ENCODE data around the gene SMIM32. TPM values are rescaled to one million over a fixed set of nuclear protein-coding genes. Genes with fewer than 3 reads are reported as not detected.

The SMIM32 gene
- total RNA-seq, result not detected

DNA sequence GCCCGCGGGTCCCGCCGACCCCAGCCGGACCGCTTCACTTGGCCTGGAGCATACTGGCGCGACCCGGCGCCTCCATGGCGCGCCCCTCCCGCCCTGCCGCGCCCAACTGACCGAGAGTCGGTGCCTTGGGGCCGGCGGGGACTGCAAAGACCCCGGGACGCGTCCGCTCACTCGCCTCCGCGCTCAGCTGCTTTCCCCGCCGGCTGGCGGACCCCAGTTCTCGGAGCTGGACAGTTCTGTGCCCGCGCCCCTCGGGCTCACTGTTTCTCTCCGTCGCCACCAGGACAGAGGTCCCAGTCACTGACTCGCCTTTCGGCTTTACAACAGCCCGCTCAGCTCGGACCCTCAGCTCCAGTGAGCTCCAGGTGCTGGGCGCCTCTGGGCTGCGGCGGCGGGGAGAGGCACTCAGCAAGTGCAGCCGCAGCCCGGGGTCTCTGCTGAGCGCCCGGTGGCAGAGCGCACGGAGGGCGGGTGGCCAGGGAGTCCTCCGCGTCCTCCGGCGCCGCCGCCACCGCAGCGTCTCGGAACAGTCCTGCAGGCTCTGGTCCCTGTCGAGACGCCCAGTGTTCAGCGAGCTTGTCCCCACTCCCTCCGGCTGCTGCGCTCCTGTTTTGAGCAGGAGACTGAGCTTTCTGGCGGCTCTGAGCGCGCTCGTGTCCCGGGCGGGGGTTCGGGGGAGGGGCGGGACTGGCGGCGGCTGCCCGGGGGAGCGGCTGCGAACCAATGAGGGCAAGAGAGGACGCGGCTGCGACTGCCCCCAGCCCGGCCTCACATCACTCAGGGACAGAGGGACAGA lies at the start of gene SMIM32:
Gene SMIM32 (minus strand): TSS at position 637 of the 796 bp plus-strand sequence. CDS start 638 bp downstream, outside the sequence.
- ATAC-seq, result peak; percentile 7

DNA sequence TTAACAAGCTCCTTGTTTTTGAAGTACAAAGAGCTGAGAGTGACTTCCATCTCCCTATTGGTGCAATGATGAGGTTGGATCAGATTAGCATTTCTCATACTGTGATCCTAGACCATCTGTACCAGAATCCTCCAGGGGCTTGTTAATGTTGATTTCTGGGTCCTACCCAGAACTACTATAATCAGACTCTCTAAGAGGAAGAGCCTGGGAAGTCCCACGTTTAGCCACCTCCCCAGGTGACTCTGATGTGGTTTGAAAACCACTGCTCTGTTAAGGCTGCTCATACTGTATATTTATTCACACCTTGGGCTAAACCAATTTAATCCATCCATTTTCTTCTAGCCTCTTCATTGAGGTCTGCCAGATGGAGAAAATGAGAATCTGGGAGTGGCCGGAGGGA lies 49.6 kb upstream of the SMIM32 start:
- no peak for ATAC-seq

DNA sequence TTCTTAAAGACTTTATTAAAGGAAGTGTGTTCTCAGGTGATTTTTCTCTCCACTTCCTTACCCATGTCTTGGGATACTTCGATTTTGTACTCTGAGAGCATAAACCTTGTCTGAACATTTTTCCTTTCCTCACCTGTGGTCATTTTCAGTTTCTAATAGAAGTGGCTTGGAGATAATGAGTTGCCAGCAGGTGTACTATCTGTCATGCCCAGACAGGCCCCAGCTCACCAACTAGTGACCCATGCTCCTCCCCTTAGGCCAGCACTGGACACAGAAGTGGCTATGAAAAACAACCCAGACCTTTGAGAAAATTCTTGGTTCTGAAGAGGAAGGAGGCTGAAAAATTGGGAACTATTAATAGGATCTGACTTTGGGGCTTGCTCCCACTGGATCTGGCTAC lies 49.2 kb upstream of the SMIM32 start:
- ATAC-seq, result no peak

DNA sequence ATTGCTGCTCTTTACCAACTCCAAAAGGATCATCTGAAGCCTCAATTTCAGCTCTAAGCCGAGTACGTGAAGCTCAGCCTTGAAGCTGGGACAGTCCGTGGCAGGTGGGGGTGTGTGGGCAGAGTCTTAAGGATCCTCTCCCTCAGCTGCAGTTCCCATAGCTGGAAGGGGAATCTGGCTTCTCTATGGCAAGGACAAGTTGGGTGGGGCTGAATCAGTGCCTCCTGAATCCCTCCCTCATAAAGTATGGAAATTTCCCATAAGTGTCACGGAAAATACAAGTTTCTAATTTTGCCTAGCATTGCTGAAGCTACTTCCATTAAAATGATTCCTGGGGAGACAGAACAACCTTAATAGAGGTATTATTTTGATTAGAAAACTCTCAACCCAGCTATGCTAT lies 47.9 kb upstream of the SMIM32 start:
- no peak for ATAC-seq

DNA sequence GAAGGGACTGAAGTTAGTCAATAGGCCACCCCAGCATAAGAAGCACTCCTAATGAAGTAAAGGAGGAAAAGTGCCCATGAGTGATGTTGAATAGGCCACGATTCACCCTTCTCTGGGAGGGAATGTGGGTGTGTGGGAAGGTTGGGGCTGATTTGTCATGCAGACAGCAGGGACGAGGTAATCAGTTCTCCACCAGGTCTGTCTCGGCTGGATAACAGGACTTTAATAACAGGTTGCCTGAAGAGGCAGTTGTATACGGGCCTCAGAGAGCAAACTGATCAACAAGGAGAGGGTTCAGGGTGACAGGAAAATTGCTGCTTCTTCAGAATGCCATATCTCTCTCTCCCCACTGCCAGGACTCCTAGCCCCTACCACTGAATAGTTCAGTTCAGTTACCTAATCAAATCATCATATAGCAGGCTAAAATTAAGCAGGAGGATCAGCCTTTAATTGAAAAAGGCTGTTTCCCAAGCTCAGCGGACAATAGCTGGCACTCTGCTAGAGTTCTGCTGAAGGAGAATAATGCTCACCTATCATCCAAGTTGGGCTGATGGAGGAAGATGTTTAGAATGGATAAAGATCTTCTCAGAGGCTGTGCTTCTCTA lies 43.6 kb upstream of the SMIM32 start:
- no peak for ATAC-seq

DNA sequence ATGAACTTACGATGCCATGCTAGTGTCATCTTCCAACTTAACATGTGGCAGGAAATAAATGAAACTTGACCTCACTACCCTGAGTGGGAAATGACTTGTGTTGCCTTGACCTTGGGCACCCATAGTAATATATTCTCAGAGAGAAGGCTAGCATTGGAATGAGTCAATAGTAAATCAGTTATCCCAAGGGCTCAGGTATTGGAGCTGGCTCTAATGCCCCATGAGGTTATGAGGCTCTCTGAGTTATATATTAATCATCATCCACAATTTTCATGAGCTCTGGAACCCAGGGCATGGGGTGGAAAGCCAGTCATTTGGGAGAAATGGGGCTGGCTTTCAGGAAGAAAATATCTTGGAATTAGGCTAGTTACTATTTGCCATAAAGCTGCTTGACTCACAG lies 42.4 kb upstream of the SMIM32 start:
- ATAC-seq, result no peak

DNA sequence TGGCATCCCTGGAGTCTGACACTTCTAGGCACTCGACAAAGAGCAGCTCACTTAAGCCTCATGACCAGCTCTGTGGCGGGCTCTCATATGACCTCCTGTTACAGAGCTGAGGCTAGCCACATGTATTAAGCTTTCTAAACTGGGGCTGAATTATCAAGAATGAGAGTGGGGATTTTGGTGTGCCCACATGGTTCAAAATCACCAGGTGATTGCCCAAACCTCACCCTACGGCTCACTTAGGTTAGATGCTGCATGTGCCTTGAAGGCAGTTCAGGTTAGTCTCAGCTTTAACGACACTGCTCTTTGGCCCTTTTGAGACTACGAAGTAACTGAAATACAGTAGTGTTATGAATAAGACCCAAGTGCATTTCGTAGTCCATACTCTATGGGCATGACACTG lies 39.4 kb upstream of the SMIM32 start:
- no peak for ATAC-seq

DNA sequence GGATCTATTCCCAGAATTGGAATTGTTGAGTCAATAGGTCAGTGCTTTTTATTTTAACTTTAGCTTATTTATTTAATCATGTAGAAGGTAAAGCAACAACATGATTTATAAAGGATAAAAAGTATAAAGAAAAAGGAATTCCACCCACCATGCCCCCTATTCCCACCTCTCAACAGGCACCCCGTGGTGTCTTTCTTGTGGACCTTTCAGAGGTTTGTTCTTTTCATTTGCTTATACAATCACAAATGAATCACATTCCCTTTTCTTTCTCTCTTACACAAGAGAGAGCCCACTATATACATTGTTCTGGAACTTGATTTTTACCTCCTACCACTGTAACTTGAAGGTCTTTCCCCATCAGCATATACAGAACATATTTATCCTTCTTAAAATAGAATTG lies 37.2 kb upstream of the SMIM32 start:
- no peak for ATAC-seq

DNA sequence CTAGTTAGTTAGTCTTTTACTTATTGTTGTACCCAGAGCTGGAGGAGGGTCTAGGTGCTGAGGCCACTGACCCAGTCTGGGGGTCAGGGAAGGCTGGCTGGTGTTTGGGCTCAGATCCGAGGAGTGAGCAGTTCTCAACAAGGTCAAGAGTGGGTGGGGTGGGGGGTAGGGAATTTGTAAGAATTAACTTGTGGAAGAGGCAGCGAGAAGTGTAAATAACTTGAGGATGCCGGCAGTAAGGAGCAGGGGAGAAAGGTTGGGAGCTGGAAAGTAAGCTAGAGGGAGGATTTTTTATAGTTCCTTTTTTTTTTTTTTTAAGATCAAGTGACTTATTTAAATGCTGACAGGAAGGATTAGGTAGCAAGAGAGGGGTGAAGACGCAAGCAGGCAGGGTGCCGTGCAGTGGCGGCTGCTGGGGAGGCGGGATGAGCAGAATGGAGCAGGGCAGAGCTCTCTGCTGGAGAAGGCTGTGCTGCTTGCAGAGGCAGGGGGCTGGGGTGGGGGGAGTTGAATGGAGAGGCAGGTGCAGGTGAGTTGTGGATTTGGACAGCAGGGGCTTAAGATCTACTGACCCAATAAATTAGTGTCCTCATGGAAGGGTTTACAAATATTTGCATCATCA lies 35.3 kb upstream of the SMIM32 start:
- no peak for ATAC-seq

DNA sequence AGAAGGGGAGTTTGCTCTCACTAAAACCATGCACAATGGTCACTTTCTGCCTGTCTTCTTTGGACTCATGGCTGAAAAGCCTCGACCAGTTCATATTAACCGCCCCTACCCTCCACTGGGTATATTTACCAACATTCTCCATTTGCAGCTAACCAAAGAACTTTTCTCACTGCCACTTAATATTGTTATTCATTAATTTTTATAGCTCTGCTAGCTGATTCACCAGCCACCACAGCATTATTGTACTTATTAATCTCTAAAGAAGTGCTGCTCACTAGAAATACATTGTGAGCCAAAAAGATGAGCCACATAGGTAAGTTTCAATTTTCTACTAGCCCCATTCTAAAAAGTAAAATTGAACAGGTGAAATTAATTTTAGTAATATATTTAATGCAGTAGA lies 33.4 kb upstream of the SMIM32 start:
- no peak for ATAC-seq

DNA sequence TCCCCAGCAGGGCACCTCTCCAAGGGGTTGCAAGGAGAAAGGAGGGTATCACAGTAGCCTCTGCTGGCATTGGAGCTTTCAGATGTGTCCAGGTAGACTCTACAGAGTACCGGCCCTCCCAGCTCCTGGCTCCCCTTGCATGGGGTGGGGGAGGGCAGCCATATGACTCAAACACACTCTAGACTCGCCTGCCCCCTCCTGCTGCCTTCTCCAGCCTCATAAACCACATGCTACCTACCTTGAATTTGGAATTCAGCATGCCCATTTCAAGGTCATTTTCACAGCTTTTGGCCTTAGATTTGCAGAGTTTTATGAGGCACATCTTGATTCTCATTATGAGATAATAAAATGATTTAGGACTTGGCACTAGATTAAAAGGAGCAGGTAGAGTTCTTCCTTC lies 32.8 kb upstream of the SMIM32 start:
- peak; percentile 17 for ATAC-seq

DNA sequence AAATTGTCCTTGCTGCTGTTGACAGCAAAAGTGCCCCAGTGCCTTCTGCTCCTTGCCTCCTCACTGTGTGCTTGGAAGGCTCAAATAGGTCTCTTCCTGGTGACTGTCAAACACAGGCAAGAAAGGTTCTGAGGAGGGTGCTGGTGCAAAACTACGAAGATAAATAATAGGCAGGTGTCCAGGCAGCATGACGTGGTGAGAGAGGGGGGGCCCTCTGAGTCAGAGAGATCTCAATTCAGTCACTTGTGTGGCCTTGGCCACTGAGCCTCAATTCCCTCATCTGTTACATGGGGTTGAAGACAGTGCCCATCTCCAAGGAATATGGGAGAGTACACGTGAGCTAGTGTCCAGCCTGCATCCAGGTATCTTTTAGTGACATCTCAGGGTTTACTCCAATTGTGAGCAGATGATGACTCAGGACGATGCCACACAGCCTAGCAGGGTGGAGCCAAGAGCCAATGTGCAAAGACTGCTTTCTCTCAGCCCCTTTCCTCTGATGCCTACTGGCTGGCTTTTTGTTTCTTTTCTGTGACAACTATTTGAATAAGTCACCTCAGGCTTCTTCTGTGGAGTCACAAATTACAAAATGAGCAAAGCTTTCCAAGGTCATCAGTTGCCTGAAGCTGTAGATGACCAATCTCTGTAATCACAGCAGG lies 29.7 kb upstream of the SMIM32 start:
- ATAC-seq, result no peak

DNA sequence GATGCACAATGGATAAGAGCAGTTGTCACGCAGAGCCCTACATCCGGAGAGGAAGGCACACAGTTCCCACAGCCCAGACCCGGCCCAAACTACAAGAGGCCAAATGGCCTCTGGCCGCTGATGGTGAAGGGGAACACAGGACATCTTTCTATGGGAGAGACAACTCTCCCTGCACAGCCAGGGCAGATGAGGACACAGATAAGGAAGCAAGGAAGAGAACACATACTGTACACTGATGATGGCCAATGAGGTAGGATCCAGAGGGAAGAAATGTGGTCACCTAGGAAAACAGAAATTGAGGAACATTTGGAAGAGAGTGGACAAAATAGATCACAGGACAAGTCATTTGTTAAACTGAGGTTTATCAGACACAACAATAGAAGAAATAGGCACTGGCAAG lies 28.4 kb upstream of the SMIM32 start:
- no peak for ATAC-seq

DNA sequence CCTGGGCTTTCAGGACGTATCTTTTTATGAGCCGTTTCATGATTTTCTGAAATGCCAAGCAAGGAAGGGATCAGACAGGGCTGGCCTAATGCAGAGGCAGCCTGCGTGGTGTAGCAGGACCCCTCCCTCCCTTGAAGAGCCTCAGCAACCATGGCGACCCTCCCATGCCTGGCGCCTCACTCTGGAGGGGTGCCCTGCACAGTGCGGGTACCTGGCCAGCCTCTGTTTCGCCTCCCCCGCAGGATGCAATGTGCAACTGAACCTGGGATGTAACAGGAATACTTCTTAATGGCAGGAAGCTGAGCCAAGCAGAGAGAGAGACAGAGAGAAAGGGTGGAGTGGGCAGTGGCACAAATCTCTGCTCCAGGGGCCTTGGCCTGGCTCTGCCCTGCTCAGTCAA lies 23.3 kb upstream of the SMIM32 start:
- ATAC-seq, result no peak

DNA sequence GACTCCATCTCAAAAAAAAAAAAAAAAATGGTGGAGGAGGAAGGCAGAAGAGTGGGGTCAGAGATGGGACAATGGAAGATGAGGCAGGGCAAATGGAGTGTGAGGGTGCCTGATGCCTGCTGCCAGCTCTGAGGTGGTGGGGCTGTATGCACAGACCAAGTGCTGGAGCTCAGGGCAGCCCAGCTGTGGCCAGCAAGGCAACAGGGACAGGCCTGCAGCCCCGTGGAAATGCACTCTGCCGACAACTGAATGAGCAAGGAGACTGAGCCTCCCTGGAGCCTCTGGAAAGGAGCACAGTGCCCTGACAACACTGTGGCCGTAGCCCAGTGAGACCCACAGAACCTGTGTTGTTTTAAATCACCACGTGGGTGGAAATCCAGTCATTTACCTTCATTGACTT lies 22.9 kb upstream of the SMIM32 start:
- no peak for ATAC-seq

DNA sequence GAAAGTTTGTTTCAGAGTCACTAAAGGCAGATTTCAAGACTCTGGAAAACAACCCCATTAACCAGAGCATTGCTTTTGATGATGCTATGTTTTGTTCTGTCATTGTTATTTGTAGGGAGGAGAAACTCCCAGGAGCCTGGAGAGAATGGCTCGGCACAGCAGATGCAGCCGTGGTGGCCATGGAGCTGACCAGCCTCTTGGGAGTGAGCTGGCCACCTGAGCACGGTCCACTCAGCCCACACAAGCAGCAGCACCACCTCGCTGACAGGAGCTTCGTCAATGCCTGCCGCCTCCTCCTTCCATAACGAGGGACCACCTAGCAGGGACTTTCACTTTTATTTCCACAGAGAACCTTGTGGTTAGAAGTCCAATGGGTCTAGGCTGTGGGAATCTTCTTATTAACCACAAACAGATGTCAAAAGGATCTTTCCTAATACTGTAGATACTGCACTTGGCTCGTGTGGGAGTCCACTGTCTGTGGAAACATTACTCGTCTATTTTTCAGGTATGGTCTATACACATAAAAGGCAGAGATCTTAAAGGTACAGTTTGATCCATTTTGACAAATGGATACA lies 21.0 kb upstream of the SMIM32 start:
- ATAC-seq, result no peak

DNA sequence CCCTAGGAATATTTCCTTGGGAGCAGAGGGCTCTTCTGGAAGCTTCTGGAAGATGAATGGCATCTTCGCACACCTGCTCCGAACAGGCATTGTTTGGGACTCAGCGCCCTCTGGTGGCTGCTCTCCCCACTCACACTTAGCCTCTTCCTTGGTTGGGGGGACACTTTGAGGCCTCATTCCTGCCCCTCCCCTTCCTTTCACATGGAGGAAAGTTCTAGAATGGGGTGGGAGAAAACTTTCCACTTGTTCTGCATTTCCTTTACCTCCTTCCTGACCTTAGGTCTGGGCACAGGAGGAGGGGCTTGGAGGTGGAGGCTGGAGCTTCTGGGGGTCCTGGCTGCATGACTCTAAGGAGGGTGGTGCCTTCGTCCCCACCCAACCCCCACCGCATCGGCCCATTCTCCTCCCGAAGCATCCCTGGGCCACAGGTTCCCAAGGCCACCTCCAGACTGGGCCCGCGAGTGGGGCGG lies 19.3 kb upstream of the SMIM32 start:
- peak; percentile 64 for ATAC-seq

DNA sequence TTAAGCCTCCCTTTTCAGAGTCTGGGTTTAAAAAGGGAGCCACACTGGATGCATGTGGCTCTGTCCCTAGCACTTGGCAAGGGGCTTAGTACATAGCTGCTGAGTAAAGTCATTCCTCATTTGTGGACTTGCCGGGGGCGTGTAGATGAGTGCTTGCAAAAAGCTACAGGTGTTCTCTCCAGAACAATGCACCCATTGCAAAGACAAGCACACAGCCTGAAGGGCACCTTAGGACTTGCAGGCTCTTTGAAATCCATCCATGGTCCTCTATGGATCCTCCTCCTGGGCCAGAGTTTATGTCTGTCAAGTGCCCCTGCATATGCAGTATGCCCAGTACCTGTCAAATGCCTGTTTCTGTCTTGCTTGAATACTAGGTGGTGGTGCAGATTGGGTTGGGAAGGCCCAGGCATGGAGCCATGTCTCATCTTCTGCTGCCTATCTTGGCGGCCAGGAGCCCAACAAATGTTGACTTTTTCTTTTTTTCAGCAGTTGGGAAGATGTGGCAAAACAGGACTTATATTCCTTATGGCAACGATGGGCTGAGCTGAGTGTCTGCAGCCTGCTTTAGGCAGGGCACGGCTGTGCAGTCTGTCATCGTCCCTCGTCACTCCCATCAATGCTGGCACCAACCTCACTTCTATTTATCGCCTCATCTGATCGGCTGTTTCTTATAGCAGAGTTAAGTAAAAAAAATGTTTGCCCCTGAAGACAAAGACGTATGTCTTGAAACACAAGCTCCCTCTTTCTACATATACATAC lies 18.5 kb upstream of the SMIM32 start:
- ATAC-seq, result no peak

DNA sequence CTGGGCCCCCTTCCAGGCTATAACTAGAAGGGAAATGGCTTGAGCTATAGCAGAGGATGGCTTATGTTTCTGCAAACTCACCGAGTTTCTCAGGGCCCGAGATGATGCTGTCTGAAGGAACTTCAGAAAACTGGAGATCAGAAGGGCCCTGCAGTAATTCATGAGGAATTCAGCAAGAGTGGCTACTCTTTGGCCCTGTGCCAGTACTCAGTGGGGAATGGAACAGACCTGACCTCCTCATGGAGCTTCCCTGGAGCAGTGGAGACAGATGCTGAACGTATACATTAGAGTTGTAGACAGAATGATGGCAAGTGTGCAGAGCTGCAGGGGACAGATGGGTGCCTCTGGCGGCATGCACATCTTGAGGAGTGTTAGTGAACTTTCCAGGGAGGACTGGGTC lies 17.3 kb upstream of the SMIM32 start:
- no peak for ATAC-seq

DNA sequence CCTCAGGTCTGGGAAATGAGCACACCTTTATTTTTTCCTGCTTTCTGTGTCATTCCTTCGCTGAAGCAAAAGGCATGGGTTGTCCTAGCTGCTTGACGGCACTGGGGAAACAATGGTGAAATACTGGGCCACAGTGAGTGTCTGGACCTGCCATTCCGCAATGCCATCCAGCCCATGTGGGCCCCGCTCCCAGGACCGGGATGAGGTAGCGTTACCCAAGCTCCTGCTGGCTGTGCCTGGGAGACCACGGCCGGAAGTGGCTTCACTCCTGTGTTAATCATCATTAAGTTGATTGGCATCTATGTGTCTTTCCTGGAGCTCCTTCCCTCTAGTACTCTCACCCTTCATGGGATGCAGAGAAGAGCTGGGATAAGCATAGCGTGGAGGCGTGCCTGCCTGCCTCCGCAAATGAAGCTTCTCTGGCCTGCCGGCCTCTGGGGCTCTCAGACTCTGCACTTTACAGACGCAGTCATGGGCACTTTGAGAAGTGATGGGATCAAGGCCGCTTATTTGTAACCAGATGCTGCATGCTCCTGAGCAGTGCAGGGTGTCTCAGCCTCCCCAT lies 16.5 kb upstream of the SMIM32 start:
- ATAC-seq, result no peak

DNA sequence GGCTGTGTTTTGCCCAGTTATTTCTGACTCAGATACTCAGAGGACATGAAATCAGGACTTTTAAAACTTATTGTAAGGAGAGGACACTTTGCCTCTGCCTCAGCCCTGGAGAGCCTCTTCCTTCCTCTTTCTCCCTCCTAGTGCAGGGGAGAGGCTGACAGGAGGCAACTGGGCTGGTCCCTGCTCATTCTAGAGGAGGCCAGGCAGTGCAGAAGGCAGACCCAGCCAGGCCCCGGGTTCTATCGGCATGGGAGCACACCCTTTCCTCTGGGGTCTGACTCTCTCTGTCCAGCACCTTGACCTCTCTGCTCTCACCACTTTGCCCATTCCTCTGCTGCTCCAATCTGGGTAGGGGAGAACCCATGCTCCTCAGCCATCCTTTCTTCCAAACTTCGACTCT lies 16.0 kb upstream of the SMIM32 start:
- no peak for ATAC-seq

DNA sequence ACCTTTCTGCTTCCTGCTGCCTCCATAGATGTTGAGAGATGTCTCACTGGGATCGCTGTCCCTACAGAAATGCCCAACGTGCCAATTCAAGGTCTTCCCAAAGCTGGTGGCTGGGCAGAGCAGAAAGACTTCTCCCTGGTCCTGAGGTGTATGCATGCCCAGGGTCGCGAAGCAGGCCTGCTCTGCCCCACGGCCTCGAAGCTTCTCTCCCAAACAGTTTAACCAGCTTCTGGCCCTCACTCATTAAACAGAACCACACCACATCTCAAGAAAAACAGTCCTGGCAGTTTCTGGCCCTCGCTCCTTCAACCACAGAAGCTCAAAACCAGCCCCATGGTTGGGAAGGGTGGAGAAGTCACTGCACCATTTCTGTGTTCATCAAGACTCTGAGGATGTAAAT lies 14.7 kb upstream of the SMIM32 start:
- ATAC-seq, result no peak

Data from esophagus mucosa (tissue), 1 donor.